Lung (tissue), 12 donors: ENCODE results near the gene MAN2C1. TPM values are rescaled to one million over a fixed set of nuclear protein-coding genes. Genes with fewer than 3 reads are reported as not detected.

Experiments
- ATAC-seq: fragments of 200-7000 bp; cut with Tn5 transposase; one replicate; pipeline ENCODE4 v1.9.1; 2020; ENCODE audit warnings: moderate number of reproducible peaks; ENCODE audit not compliant: insufficient read depth, low FRiP score
- DNase-seq, 3 donors: peaks; one replicate each; pipeline ENCODE4 v3.0.0-alpha.2; 2013 to 2017
- H3K27ac ChIP-seq, 2 donors: one replicate each; pipeline ENCODE4 v1.5.1; 2013; ENCODE audit warnings: mild to moderate bottlenecking in 2 of 2, moderate library complexity in 2 of 2, control low read depth in 1 of 2, inconsistent platforms in 1 of 2, low read depth in 1 of 2, low read length in 1 of 2
- H3K27me3 ChIP-seq, 3 donors: one replicate each; pipeline ENCODE4 v1.5.1; 2013; ENCODE audit warnings: low read length in 2 of 3; ENCODE audit not compliant: control insufficient read depth in 3 of 3, insufficient read depth in 3 of 3
- H3K36me3 ChIP-seq, 4 donors: one replicate each; pipeline ENCODE4 v1.5.1; 2013; ENCODE audit warnings: low read length in 4 of 4, mild to moderate bottlenecking in 1 of 4, moderate library complexity in 1 of 4; ENCODE audit not compliant: control insufficient read depth in 4 of 4, insufficient read depth in 4 of 4
- H3K4me1 ChIP-seq, 5 donors: one replicate each; pipeline ENCODE4 v1.5.1; 2013; ENCODE audit warnings: low read length in 5 of 5, mild to moderate bottlenecking in 2 of 5, moderate library complexity in 1 of 5; ENCODE audit not compliant: control insufficient read depth in 5 of 5, insufficient read depth in 5 of 5
- H3K4me3 ChIP-seq: one replicate; pipeline ENCODE4 v1.5.1; 2013; ENCODE audit warnings: mild to moderate bottlenecking, control low read depth, moderate library complexity
- H3K9ac ChIP-seq, 2 donors: one replicate each; pipeline ENCODE4 v1.5.1; 2013; ENCODE audit warnings: low read length in 2 of 2, control low read depth in 1 of 2; ENCODE audit not compliant: insufficient read depth in 1 of 2
- H3K9me3 ChIP-seq, 4 donors: one replicate each; pipeline ENCODE4 v1.5.1; 2013; ENCODE audit warnings: low read length in 3 of 4, mild to moderate bottlenecking in 1 of 4, moderate library complexity in 1 of 4; ENCODE audit not compliant: control insufficient read depth in 4 of 4, insufficient read depth in 3 of 4
- CTCF ChIP-seq: IDR thresholded peaks from 2 replicates; pipeline ENCODE4 v1.5.1; 2012; ENCODE audit warnings: mild to moderate bottlenecking; ENCODE audit errors: control extremely low read depth, extremely low read depth
- WGBS, 2 donors: extraction: QIAGEN DNeasy Blood & Tissue Kit; methylation state at CpG; one replicate each; pipeline ENCODE4 v1.1.7; 2013; 5-methylcytosine and 5-hydroxymethylcytosine counted together
- polyA plus RNA-seq, 2 donors: library from polyadenylated mRNA; stranded (reverse); fragments of 200-250 nt; gene quantifications; one replicate each; pipeline ENCODE4 v1.2.1, GENCODE V29; 2013
- total RNA-seq, 2 donors: library from RNA; depleted of rRNA in 1 of 2; stranded (reverse); fragments of >200 nt in 1 of 2; gene quantifications; one replicate each; pipeline ENCODE4 v1.2.1, GENCODE V29; 2014 to 2021
- donor health status: control.
- donor health status: control.
- donor health status: Bipolar disorder and iron deficiency.
- donor health status: healthy.
- donor health status: DM: yes; HTN: yes; CAD: no.

The MAN2C1 gene
- total and polyA plus RNA-seq, 4 donors, result 139 to 321 (median 217) TPM

- 92 to 94% methylated on average over 4 of the region's 4 CpGs for WGBS, 2 donors
- no peaks in the 10 kb centered on the region for H3K27me3 ChIP-seq
- H3K9me3 ChIP-seq, result no peaks in the 10 kb centered on the region
- no peak overlapping the region for H3K4me3 ChIP-seq
- H3K9ac ChIP-seq, result no peak overlapping the region
- no peak overlapping the region for H3K27ac ChIP-seq
- ATAC-seq, result no peak
- DNase-seq, result no peak
- no peak for TF ChIP-seq CTCF
- peaks cover 20 to 38% (median 28%) of the 10 kb centered on the region in 4 donors for H3K36me3 ChIP-seq
- no peaks in the 10 kb centered on the region for H3K4me1 ChIP-seq
These were observed 12.4 kb upstream of the MAN2C1 start for GRCh38 chr15:75380773-75381172.

- 97% methylated on average over 11 of the region's 11 CpGs for WGBS, 2 donors
- DNase-seq (no peak), ATAC-seq (no peak)
- Histone ChIP-seq H3K27ac (no peak overlapping the region), H3K36me3 (peaks cover 22 to 44% (median 35%) of the 10 kb centered on the region in 4 donors), H3K27me3 (no peaks in the 10 kb centered on the region), H3K9me3 (no peaks in the 10 kb centered on the region), H3K4me1 (peaks cover 5 to 16% (median 7%) of the 10 kb centered on the region in 5 donors), H3K9ac (no peak overlapping the region), H3K4me3 (no peak overlapping the region)
- no peak for TF ChIP-seq CTCF
These were observed 3.7 kb upstream of the MAN2C1 start for GRCh38 chr15:75371901-75372688.

GRCh38 chr15:75371486-75371885 is 3.1 kb upstream of the MAN2C1 start:
- Histone ChIP-seq H3K27ac (no peak overlapping the region), H3K4me3 (no peak overlapping the region), H3K36me3 (peaks cover 26 to 41% (median 33%) of the 10 kb centered on the region in 4 donors), H3K9ac (no peak overlapping the region), H3K4me1 (peaks cover 5 to 16% (median 7%) of the 10 kb centered on the region in 5 donors), H3K27me3 (no peaks in the 10 kb centered on the region), H3K9me3 (no peaks in the 10 kb centered on the region)
- ATAC-seq (no peak), DNase-seq (no peak)
- no peak for TF ChIP-seq CTCF
- WGBS, 2 donors, result 90 to 94% methylated on average over 1 of the region's 1 CpG
